ENCODE data around the gene TWF1.
"Not testable (repeated sequence)": the region's sequence is repeated elsewhere in the genome, so short reads cannot be mapped to it uniquely, and the experiment has no call there.

TWF1 gene

DNA sequence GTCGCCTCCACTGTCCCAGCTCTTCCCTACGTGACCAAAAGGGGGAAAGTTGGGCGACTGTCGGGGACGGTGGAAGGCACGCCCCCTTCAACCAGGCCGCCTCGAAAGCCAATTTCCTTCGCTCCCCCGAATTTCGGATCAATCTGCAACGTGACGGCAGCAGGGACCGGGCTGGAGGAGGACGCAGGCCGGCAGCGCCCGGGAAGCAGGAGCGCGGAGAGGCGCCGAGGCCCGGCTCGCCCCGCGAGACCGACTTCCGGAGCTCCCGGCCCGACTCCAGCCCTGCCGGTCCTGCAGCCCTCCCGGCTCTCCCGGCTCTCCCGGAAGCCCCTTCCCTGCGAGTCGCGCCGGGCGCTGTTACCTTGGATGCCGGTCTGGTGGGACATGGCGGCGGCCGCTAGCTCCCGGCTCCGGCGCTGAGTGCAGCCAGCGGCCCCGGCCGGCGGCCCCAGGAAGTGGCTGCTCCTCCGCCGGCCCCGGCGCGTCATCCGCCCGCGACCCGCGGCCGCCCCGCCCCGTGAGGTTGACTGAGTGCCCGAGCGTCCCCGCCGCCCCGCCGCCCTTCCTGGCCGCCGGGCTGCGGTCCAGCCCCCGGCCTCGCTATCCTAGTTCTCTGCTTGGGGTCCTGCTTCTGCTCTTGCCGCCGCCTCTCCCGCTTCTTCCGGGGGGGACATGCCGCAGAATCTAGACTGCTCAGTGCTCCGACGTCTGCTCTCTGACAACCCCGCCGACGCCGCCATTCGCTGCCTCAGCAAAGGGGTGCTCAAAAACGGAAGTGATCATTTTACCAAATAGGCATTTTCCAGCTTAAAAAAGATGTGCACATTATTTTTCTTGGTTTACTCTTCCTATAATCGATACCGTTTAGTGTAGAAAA lies at the start of gene TWF1:
TSS of gene TWF1 (minus strand) at position 458 of the 877 bp plus-strand sequence. CDS start at position 386, 72 bp downstream.
- peak; percentile 34 for DNase-seq

DNA sequence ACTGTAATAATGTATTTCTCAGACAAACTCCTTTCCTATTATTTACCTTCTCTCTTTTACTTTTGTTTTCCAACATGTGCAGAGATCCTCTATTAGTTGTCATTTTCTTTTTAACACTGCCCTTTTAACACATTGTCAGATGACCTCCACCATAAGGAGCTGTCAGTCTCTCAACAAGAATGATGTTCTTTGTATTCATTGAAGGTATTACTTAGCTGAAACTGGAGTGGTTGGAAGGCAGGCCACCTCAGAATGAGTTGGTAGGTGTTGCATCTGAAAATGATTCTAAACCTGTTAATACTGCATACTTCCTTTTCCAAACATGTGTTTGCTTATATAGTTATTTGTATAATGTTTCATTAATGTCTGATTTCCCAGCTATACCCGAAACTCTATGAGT lies 46.6 kb upstream of the TWF1 start:
- no peak for DNase-seq

DNA sequence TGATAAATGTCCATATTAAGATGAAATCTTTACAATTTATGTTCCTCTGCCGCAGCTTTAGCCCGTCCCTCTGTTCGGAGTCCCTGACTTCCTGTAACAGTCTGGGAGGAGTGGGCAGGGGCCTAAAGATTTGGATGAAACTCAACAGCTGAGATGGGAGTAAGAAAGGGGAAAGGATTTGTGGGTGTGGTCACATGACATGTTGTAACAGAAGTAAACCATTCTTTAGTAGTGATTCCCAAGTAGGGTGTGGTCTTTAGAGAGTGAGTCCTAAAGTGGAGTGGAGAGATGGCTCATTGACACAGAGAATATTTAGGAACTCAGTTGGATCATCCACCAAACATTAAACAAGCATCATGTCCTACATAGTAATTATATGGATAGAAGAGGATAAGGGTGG lies 42.7 kb upstream of the TWF1 start:
- no peak for DNase-seq

DNA sequence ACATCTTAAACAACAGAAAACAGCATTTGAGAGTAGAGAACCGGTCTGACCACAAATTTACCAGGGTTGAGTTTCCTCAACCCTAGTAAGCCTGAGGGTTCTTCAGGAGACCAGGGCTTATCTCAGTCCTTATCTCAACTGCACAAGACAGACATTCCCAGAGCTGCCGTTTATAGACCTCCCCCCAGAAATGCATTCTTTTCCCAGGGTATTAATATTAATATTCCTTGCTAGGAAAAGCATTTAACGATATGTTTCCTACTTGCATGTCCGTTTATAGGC lies 42.0 kb upstream of the TWF1 start:
- no peak for DNase-seq

DNA sequence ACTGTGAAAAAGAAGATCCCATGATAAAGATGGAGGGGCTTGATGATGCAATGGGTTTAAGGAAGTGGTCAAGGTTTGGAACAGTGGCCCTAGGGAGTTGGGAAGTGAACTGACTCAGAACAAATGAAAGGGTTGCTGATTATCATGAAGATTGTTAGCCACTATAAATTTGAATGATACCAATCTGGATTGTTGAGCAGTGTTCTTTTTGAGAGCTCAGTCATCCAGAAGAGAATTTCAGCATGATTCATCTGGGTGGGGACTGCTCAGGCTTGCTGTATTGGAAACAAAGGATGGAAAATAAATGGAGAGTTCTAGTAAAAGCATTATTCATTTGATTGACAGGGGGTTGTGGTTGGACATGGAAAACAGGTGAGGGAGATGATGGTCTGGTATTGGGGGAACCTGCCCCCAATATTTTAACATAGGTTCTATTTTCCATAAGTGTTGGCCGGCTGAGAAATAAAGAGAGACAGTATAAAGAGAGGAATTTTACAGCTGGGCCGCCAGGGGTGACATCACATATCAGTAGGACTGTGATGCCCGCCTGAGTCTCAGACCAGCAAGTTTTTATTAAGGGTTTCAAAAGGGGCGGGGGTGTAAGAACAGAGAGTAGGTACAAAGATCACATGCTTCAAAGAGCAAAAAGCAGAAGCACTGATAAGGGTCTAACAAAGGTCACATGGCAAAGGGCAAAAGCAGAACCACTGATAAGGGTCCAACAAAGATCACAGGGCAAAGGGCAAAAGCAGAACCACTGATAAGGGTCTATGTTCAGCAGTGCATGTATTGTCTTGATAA lies 41.5 kb upstream of the TWF1 start:
- DNase-seq, result not testable (repeated sequence)

DNA sequence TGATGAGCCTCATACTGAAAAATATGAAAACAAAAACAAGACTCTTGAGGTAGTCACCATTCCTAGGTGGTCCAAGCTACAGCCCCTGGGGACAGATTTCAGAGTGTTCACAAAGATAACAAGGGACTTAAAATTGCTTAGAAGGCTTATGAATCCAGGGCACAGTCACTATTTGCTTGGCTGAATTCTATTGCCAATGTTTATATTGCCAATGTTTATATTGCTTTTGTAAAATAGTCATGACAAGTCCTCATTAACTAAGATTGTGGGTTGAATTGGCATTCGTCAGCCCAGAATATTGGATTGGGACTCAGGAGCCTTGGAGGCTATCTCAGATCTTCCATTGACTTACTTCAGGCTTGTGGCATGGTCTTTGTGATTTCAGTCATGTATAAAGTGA lies 36.1 kb upstream of the TWF1 start:
- DNase-seq, result no peak

DNA sequence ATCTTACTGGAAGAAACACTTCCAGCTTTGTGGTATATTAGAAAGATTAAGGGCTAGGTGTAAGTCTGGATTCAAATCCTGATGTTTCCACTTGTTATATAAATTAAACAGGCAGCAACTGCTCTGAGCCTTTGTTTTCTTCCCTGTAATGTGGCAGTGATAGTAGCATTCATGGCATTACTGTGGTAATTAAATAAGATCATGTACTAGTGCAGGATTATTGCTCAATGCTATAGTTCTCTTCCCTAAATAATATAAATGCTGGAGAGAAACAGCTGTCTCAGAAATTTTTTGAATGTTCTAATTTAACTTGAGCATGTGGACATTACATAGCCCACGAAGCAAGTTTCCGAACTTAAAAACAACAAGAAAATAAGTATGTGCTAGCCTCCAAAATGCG lies 35.1 kb upstream of the TWF1 start:
- DNase-seq, result no peak

DNA sequence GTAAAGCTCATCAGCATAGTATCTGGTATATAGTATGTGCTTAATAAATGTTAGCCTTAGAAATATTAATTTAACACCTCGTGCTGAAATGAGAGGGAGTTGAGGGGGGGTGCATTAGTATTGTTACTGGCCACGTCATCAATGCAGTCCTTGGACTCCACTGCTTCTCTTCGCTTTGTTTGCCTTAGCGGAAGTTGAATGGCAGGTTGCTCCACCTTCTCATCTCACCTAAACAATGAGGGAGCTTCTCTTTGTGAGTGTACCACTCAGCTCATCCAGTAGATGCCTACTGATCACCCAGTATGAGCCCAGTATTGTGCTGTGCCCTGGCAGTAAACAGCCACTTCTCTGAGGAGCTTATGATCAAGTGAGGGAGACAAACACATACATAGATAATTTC lies 34.2 kb upstream of the TWF1 start:
- DNase-seq, result no peak

DNA sequence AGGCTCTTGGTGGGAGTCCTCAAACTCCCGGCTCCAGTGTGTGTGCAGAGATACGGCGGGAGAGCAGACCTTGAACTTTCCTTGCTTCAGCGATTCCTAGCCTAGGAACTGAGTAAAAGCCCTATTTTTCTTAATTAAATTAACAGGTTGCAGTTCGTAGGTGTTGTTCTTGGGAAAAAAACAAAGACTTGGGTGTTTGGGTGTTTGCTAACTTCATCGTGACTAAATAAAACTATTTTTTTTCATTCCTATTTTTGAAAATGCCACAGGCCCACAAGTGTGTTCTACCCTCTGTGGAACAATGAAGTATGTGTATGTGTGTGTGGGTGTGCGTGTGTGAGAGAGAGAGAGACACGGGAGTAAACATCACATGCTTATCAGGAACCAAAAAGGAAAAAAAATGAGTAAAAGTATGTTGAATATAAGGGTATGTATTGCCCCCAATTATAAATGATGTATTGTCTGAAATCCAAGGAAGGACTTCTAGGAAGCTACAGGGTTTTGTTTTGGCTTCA lies 30.4 kb upstream of the TWF1 start:
- DNase-seq, result no peak

DNA sequence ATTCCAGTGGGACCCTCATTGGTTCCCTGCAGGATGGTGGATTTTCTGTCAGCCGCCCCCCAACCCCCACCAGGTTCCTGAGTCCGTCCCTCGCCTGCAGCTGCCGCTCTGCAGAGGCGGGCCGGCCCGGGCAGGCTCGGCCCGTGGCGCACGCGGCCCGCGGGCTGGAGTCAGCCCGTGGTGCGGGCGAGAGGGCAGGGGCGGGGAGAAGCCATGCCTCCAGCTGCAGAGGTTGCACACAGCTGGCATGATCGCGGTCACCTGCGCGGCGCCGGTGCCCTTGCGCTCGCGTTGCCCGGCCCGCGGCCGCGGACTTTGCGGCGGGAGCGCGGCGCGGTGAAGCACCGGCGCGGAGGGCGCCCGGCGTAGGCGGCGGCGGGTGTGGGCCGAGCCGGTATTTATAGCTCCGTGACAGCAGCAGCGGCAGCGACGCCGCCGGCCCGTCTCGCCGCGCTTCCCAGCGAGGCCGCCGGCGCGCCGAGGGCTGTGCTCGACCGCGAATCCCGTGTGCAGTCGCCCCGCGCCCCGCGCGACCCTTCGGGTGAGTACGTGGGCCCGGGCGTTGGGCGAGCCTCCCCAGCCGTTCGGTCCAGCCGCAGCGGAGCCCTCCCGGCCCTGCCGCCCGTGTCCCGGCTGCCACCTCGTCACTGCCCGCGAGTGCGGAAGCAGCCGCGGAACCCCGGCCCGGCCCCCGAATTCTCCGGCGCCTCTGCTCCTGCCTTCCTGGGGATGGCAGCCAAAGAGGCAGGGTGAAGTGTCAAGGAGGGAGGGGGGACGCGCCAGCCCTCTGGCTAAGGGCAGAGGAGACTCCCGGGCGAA lies 29.7 kb upstream of the TWF1 start, which contains the start of gene TMEM117:
TSS of gene TMEM117 (plus strand) at position 426 of the 819 bp plus-strand sequence.
- peak; percentile 48 for DNase-seq

DNA sequence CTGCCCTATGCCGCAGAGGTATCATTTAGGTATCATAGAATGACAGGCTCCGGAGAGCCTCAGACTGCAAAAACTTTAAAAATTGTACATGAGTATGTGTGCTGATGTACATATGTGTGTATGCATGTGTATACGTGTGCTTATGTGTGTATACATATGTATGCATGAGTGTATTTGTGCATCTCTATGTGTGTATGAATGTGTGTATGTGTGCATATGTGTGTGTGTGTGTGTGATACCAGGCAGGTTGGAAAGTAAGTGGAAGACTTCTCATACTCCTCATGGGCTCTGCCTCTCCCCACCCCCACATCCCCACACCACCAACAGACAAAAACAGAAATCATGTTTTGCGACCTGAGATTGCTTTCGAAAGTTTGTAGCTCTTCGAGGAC lies 29.1 kb upstream of the TWF1 start:
- DNase-seq, result no peak

DNA sequence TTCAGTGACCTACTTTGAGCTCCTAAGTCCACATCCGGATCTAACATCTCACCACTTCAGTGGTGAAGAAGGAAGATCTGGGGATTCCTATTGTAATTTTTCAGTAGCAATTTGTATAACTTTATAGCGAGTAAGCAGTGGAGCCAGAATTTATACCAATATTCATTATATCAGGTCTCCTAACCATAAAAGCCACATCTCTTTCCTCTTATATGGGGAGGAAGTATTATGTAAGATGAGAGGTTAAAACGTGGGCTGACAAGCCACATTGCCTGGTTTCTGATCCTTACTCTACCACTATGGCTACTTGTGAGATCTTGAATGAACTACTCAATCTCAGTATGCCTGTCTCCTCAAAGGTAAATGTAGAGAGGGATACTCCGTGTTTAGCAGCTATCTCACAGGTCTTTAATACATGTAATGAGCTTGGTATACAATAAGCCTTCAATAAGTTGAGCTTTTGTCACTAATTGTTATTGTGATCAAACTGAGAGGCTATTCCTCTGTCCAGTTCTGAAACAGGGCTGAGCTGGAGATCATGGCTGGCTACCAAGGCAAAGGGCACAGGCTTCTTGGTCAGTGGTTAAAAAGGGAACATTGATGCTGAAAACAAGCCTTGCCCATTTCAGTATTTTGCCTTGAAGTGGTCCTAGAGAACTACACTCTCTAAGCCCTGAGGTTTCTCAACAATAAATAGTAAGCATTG lies 26.5 kb upstream of the TWF1 start:
- no peak for DNase-seq

DNA sequence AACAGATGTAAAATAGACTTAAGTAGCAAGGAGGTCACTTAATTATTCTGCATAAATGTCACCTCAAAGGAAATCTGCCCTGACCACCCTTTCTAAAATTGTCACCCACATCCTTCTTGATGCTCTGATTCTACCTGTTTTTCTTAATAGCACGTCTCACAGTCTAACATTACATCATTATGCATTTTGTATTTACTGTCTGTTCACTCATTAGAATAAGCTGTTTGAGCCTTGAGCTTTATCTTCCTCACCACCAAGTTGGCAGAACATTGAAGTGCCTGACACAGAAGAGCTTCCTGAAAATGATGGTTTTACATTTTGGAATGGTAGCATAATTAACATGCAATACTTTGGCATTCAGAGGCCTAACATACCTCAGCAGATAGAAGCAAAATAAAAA lies 21.0 kb upstream of the TWF1 start:
- DNase-seq, result no peak

DNA sequence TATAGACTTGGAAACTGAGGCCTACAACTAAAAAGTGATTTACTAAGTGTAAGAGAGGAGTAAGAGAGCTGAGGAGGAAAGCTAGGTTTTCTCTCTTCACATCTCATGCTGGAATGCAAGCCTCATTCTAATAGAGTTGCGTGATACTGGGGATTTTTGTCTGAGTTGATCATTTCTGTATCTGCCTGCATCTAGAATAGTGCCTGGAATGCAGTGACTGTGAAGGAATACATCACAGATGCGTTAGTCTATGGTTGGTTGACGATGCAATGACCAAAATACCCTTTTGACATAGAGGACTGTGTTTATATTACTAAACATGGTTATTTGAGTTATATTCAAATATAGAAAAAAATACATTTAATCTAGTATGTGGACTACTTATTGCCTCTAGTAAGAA lies 20.6 kb upstream of the TWF1 start:
- DNase-seq, result no peak

DNA sequence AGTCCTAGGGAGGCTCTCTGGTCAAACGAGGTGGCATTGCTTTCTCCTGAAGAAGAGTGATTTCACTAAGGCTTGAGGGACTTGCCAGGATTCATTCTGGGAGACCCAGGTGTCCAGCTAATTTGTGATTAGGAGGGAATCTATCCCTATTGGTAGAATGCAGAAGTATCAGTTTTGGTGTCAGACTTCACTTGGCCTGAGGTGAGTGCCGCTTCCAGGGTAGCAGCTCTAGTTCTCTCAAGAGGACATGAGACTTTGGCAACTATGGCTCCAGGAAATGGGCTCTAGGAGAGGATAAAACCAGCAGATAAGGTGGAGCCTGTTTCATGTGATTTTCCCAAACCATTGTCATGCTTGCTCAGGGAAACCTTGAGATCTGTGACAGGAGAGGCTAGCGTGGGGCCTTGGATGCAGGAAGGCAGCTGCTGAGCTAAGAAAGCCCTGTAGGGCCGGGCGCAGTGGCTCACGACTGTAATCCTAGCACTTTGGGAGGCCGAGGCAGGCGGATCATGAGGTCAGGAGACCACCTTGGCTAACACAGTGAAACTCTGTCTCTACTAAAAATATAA lies 18.2 kb upstream of the TWF1 start:
- DNase-seq, result no peak

DNA sequence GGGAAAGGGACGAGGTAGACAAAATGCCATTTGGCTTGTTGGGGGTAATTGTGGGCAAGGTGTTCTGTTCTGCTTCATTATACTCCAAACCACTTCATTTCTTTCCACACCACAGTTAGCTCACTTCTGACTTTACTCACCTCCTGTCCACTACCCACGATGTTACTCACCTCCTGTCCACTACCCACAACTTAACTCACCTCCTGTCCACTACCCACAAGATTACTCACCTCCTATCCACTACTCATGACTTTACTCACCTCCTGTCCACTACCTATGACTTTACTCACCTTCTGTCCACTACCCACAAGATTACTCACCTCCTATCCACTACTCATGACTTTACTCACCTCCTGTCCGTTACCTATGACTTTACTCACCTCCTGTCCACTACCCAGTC lies 10.1 kb upstream of the TWF1 start:
- no peak for DNase-seq

DNA sequence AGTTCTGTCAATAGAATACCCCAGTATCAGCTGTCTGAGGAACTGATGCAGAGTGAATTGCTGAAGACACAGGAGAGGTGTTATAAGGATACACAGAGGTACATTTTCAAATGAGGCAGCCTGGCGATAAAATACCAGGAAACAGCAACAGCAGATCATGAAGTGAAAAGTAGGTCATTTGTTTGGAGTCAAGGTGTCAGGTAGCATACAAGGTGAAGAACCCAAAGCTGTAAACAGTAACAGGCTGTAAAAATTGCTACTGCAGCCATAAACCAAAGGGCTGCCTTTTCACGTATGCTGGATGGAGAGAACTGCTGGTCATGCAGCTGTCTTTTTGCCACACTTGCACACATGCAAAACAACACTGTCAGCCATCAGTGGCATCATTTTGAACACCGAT lies 9.3 kb upstream of the TWF1 start:
- no peak for DNase-seq

DNA sequence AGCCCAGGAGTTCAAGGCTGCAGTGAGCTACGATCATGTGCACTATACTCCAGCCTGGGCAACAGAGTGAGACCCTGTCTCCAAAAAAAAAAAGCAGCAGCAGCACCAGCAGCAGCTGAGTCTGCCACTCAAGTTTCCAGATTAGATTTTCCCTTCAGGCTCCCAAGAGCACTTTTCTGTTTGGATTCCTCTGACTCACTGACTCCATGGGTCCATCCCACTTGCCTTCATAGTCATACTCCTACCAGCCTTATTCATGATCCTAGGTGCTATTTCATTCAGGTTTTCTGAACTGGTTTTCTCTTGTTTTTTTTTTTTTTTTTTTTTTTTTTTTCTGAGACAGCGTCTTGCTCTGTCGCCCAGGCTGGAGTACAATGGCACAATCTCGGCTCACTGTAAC lies 6.8 kb upstream of the TWF1 start:
- no peak for DNase-seq

DNA sequence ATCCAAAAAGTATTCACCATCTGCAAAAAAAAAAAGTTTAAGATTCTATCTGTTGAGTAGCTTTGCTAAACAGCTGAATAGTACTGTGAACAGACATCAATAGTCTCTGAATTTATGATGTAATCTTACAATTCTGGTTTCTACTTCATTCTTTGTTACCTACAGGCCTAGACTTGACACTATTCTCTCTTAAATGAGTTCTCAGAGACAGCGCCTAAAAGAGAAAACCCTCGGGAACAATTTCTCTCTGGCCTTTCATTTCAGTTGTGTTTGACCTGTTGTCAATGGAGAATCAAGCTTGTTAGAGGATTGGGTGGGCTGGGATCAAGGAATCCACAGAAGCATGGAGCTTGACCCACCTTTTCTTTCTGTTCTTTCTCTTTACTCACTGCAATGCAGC lies 5.9 kb upstream of the TWF1 start:
- DNase-seq, result no peak

DNA sequence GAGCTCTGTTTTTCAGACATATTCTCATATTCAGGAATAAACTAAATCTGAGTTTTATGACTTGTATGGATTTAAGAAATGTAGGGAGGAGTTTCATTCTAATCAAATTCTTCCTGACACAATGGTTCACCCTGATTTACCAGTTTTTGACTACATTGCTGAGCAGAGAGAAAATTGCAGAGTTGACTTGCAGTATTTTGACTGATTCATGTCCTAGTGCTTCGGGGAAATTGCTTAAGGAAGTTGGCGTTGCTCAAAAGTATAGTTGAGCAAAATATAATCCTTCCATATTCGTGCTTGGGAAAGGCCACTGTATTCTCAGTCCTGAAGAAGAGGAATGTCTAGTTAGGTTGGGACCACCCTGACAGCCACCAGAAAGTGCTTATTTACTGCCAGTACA lies 1.3 kb upstream of the TWF1 start:
- DNase-seq, result no peak

DNA sequence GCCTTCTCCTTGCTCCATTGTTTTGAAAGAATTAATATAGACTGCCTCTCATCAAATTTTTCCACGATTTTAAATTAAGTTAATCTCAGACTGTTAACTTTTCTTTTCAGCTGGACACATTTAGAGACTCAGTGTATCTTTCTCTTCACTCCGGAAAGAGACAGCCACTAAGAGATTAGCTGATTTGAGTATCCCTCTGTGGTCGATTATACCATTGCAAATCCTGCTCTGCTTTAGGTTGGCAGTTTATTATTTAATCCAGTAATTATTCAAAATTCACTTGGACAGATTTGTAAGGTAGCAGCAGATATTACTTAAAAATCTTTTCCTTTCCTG lies 588 bp upstream of the TWF1 start:
- DNase-seq, result no peak

DNA sequence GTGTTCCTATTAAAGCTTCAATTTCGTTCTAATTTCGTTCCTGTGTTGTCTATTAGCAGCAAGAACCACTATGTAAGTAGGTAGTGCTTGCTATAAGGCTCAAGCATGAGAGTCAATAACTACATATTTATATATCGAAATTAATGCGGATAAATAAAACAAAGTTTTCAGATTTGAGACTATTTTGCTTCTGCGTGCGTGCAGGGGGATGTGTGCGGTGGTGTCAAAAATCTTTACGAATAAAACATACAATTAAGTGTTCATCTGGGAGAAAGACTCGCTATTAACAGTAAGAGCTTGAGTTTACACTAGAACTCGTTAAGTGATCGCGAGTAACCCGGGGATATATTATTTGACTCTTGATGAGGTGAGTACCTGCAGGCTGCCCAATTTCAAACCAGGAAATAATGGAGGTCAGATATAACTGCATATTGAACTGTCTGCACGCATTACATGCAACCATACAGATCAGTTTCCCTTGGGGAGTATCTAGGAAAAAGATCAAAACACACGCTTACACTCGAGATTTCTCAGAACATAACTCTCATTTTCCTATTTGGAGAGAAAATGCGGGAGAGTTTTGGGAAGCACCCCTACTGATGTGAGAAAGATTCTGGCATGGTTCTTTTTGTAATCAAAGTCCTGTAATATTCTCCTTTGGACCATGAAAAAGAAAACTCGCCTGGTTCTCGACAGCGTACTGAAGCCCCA lies 813 bp downstream of the TWF1 start:
- no peak for DNase-seq
